Measurements from ENCODE around the gene BICD1. TPM values are rescaled to one million over a fixed set of nuclear protein-coding genes. Genes with fewer than 3 reads are reported as not detected.

The BICD1 gene
- total and polyA plus RNA-seq, 2 donors (not counting 3 experiments of a cell fraction or from before 2014, with no cell fraction given): 12.2 to 51.0 TPM

DNA sequence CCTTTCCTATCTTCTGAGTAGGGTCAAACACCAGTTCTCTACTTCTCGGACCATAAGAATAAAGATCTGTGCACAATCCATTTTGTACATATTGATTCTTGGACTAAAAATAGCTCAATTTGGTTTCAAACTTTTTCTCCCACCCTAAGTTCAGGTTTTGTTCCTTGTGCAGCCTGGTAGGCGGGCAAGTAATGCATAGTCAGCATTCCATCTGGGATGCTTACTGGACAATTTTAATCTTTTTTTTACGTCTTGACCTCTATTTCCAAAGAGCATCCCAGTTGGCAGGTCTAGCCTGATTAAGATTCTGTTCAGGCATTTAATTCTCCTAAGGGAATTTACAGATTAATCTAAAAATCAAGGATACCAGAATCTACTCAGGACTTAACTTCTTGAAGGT, 126.9 kb downstream of the BICD1 start:
- TF ChIP-seq JUN (IDR thresholded peaks at IDR 0.05; ENCODE audit: borderline replicate concordance, insufficient read depth, insufficient read length, low read depth) (no peak), POLR2AphosphoS5 (IDR thresholded peaks at IDR 0.05; ENCODE audit: insufficient read depth, low read depth, low read length) (no peak), POLR2A (IDR thresholded peaks at IDR 0.05; ENCODE audit: low read depth, low read length) (no peak), EZH2 (IDR thresholded peaks at IDR 0.05; ENCODE audit: borderline replicate concordance, low read depth, low read length, severe bottlenecking) (no peak), FOS (IDR thresholded peaks at IDR 0.05; ENCODE audit: borderline replicate concordance, insufficient read depth, low read length) (no peak), MYC (IDR thresholded peaks at IDR 0.05; ENCODE audit: low read depth, low read length) (no peak), GATA2 (IDR thresholded peaks at IDR 0.05; ENCODE audit: insufficient read depth, insufficient read length, low read depth, low read length) (no peak)
- TF ChIP-seq, protein P1, sequence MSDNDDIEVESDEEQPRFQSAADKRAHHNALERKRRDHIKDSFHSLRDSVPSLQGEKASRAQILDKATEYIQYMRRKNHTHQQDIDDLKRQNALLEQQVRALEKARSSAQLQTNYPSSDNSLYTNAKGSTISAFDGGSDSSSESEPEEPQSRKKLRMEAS (IDR thresholded peaks at IDR 0.05; ENCODE audit: insufficient read depth, insufficient read length): no peak
- TF ChIP-seq, protein P2, sequence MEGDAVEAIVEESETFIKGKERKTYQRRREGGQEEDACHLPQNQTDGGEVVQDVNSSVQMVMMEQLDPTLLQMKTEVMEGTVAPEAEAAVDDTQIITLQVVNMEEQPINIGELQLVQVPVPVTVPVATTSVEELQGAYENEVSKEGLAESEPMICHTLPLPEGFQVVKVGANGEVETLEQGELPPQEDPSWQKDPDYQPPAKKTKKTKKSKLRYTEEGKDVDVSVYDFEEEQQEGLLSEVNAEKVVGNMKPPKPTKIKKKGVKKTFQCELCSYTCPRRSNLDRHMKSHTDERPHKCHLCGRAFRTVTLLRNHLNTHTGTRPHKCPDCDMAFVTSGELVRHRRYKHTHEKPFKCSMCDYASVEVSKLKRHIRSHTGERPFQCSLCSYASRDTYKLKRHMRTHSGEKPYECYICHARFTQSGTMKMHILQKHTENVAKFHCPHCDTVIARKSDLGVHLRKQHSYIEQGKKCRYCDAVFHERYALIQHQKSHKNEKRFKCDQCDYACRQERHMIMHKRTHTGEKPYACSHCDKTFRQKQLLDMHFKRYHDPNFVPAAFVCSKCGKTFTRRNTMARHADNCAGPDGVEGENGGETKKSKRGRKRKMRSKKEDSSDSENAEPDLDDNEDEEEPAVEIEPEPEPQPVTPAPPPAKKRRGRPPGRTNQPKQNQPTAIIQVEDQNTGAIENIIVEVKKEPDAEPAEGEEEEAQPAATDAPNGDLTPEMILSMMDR (IDR thresholded peaks at IDR 0.05; ENCODE audit: extremely low read depth in 1 of 2, insufficient read depth in 1 of 2, low read depth in 1 of 2, low read length in 2 of 2): no peak
- Histone ChIP-seq H3K4me2 (ENCODE audit: insufficient read depth, low read length) (no peak overlapping the region), H3K9me1 (replicated peaks; ENCODE audit: control insufficient read depth, extremely low read depth, insufficient read depth, low read length) (no peaks in the 10 kb centered on the region), H4K20me1 (replicated peaks; ENCODE audit: control insufficient read depth, extremely low read depth, insufficient read depth, low read length) (no peaks in the 10 kb centered on the region), H3K36me3 (ENCODE audit: control insufficient read depth in 2 of 2, extremely low read depth in 1 of 2, insufficient read depth in 2 of 2, low read length in 2 of 2) (no peaks in the 10 kb centered on the region), H3K9ac (replicated peaks; ENCODE audit: extremely low read depth, insufficient read depth, low read length) (no peak overlapping the region), H3K4me1 (ENCODE audit: control insufficient read depth, extremely low read depth, insufficient read depth, low read length) (no peaks in the 10 kb centered on the region), H2AFZ (ENCODE audit: low read depth, low read length) (no peak overlapping the region), H3K4me3 (replicated peaks in 1 of 3; ENCODE audit: insufficient read depth in 1 of 3, low read depth in 1 of 3, low read length in 3 of 3) (no peak overlapping the region), H3K27ac (ENCODE audit: insufficient read depth, low read depth, low read length) (no peak overlapping the region), H3K27me3 (ENCODE audit: control insufficient read depth in 2 of 2, insufficient read depth in 2 of 2, low read length in 2 of 2) (no peaks in the 10 kb centered on the region), H3K79me2 (ENCODE audit: control insufficient read depth, insufficient read depth, low read length) (no peaks in the 10 kb centered on the region), H3K9me3 (replicated peaks; ENCODE audit: control insufficient read depth, insufficient read depth, low read length) (no peaks in the 10 kb centered on the region)
- intact Hi-C loops (cut with micrococcal nuclease) (no loop called here), dilution Hi-C loops (cut with MboI; ENCODE audit: extremely low pct_ligation_motif_present, low sequenced_read_pairs) (no loop called here)
- CTCF ChIA-PET: interaction anchor here (0.6 to 1.6 kb wide), 3 partner anchors 9 to 523 kb away, joined by 3 to 5 read pairs (median 4); no protein-coding TSS in a partner anchor
- POLR2A ChIA-PET: interaction anchor here (0.6 kb wide), 1 partner anchor 9 kb away, joined by 3 read pairs; no protein-coding TSS in a partner anchor
- no peak for FAIRE-seq
- no TSS peak for BruUV-seq (replicated peaks)
- no peak for DNase-seq (ENCODE audit: low read depth, low spot score)
